Measurements from ENCODE around the gene ZBTB8A. TPM values are rescaled to one million over a fixed set of nuclear protein-coding genes. Genes with fewer than 3 reads are reported as not detected.
A peak's percentile ranks its signal among the peaks of the same experiment; 100 is the strongest.

The ZBTB8A gene
- total and polyA plus RNA-seq, 2 of the 13 experiments (the other 11 are each of a cell fraction or from before 2014, with no cell fraction given) = 1.3 to 3.7 TPM

DNA sequence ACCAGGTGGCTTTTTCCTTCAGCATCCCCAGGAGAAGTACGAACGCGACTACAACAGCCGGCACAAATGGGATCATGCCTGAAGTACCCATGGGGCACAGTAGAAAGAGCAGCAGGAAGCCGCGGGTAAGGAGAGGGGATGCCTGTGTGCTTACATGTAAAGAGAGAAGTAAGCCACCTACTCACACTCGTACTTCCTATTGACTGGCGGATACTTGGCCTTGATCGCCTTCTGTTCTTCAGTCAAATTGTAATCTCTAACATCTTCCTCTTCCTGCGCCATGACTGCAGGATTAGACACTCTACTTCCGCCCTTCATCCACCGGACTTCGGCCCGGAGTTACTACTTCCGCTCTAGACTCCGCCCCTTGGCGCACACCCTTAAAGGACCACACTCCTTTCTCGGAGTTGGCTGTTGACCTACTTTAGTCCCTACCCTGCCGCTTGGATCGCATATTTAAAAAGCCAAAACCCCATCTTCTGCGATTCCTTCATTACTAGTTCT lies 111.1 kb downstream of the ZBTB8A start, which contains the start of gene ZBTB8OS (continued):
- TF ChIP-seq, protein P1, sequence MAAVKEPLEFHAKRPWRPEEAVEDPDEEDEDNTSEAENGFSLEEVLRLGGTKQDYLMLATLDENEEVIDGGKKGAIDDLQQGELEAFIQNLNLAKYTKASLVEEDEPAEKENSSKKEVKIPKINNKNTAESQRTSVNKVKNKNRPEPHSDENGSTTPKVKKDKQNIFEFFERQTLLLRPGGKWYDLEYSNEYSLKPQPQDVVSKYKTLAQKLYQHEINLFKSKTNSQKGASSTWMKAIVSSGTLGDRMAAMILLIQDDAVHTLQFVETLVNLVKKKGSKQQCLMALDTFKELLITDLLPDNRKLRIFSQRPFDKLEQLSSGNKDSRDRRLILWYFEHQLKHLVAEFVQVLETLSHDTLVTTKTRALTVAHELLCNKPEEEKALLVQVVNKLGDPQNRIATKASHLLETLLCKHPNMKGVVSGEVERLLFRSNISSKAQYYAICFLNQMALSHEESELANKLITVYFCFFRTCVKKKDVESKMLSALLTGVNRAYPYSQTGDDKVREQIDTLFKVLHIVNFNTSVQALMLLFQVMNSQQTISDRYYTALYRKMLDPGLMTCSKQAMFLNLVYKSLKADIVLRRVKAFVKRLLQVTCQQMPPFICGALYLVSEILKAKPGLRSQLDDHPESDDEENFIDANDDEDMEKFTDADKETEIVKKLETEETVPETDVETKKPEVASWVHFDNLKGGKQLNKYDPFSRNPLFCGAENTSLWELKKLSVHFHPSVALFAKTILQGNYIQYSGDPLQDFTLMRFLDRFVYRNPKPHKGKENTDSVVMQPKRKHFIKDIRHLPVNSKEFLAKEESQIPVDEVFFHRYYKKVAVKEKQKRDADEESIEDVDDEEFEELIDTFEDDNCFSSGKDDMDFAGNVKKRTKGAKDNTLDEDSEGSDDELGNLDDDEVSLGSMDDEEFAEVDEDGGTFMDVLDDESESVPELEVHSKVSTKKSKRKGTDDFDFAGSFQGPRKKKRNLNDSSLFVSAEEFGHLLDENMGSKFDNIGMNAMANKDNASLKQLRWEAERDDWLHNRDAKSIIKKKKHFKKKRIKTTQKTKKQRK (IDR thresholded peaks at IDR 0.05; ENCODE audit: low read length) = no peak
- TF ChIP-seq ZNF879 (CRISPR knock-in tag; IDR thresholded peaks at IDR 0.05) (no peak), NCOA5 (CRISPR knock-in tag; IDR thresholded peaks at IDR 0.05) (no peak), ZNF468 (CRISPR knock-in tag; IDR thresholded peaks at IDR 0.05) (no peak), SOX13 (IDR thresholded peaks at IDR 0.05) (no peak), SOX13 (CRISPR knock-in tag; conservative IDR thresholded peaks at IDR 0.05 in 1 of 2, IDR thresholded peaks at IDR 0.05 in 1 of 2) (no peak), ZNF234 (CRISPR knock-in tag; conservative IDR thresholded peaks at IDR 0.05) (no peak), NFE2L1 (CRISPR knock-in tag; IDR thresholded peaks at IDR 0.05; ENCODE audit: borderline replicate concordance) (no peak), ATRX (CRISPR knock-in tag; IDR thresholded peaks at IDR 0.05; ENCODE audit: borderline replicate concordance) (no peak), XBP1 (CRISPR knock-in tag; IDR thresholded peaks at IDR 0.05) (no peak), ZNF136 (CRISPR knock-in tag; IDR thresholded peaks at IDR 0.05; ENCODE audit: low read depth) (0 out of 2 replicates have a peak, but pooled peaks have one; percentile 5), MXD4 (CRISPR knock-in tag; IDR thresholded peaks at IDR 0.05) (peak; percentile 14; the same call in 1 of the 2 replicates), ZNF703 (CRISPR knock-in tag; IDR thresholded peaks at IDR 0.05; ENCODE audit: borderline replicate concordance) (no peak), ARHGAP35 (CRISPR knock-in tag; IDR thresholded peaks at IDR 0.05; ENCODE audit: borderline replicate concordance) (no peak; the same call in 1 of the 2 replicates), GATA4 (IDR thresholded peaks at IDR 0.05; ENCODE audit: borderline replicate concordance, low read depth) (peak; percentile 31; the same call in 1 of the 2 replicates), RBM39 (IDR thresholded peaks at IDR 0.05; ENCODE audit: low read depth, low read length, poor library complexity, severe bottlenecking) (no peak), SIX1 (CRISPR knock-in tag; IDR thresholded peaks at IDR 0.05; ENCODE audit: borderline replicate concordance) (no peak), PHF20 (CRISPR knock-in tag; IDR thresholded peaks at IDR 0.05) (peak; percentile 75), GFI1 (CRISPR knock-in tag; IDR thresholded peaks at IDR 0.05; ENCODE audit: borderline replicate concordance) (no peak)
- TF ChIP-seq, protein P2, sequence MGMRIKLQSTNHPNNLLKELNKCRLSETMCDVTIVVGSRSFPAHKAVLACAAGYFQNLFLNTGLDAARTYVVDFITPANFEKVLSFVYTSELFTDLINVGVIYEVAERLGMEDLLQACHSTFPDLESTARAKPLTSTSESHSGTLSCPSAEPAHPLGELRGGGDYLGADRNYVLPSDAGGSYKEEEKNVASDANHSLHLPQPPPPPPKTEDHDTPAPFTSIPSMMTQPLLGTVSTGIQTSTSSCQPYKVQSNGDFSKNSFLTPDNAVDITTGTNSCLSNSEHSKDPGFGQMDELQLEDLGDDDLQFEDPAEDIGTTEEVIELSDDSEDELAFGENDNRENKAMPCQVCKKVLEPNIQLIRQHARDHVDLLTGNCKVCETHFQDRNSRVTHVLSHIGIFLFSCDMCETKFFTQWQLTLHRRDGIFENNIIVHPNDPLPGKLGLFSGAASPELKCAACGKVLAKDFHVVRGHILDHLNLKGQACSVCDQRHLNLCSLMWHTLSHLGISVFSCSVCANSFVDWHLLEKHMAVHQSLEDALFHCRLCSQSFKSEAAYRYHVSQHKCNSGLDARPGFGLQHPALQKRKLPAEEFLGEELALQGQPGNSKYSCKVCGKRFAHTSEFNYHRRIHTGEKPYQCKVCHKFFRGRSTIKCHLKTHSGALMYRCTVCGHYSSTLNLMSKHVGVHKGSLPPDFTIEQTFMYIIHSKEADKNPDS (CRISPR knock-in tag; IDR thresholded peaks at IDR 0.05) = no peak
- TF ChIP-seq, protein P3, sequence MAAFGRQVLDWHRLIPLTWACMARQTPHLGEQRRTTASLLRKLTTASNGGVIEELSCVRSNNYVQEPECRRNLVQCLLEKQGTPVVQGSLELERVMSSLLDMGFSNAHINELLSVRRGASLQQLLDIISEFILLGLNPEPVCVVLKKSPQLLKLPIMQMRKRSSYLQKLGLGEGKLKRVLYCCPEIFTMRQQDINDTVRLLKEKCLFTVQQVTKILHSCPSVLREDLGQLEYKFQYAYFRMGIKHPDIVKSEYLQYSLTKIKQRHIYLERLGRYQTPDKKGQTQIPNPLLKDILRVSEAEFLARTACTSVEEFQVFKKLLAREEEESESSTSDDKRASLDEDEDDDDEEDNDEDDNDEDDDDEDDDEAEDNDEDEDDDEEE (CRISPR knock-in tag; IDR thresholded peaks at IDR 0.05) = no peak
- TF ChIP-seq, protein P4, sequence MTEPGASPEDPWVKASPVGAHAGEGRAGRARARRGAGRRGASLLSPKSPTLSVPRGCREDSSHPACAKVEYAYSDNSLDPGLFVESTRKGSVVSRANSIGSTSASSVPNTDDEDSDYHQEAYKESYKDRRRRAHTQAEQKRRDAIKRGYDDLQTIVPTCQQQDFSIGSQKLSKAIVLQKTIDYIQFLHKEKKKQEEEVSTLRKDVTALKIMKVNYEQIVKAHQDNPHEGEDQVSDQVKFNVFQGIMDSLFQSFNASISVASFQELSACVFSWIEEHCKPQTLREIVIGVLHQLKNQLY (CRISPR knock-in tag; IDR thresholded peaks at IDR 0.05) = no peak; the same call in 1 of the 2 replicates
- TF ChIP-seq, protein P5, sequence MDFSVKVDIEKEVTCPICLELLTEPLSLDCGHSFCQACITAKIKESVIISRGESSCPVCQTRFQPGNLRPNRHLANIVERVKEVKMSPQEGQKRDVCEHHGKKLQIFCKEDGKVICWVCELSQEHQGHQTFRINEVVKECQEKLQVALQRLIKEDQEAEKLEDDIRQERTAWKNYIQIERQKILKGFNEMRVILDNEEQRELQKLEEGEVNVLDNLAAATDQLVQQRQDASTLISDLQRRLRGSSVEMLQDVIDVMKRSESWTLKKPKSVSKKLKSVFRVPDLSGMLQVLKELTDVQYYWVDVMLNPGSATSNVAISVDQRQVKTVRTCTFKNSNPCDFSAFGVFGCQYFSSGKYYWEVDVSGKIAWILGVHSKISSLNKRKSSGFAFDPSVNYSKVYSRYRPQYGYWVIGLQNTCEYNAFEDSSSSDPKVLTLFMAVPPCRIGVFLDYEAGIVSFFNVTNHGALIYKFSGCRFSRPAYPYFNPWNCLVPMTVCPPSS (IDR thresholded peaks at IDR 0.05) = no peak

Measured in HepG2 (cell line).